ENCODE data around the gene DEFB110.

The DEFB110 gene

GRCh38 chr6:50021894-50022293 lies at the start of gene DEFB110:
Gene DEFB110 (minus strand): TSS chr6:50021994. CDS start chr6:50021935, 59 bp downstream.
- no peak for DNase-seq

- DNase-seq, result no peak
Measured at GRCh38 chr6:50070101-50070500, 48.3 kb upstream of the DEFB110 start.

- no peak for DNase-seq
Measured at GRCh38 chr6:50062051-50062450, 40.3 kb upstream of the DEFB110 start.

DNA sequence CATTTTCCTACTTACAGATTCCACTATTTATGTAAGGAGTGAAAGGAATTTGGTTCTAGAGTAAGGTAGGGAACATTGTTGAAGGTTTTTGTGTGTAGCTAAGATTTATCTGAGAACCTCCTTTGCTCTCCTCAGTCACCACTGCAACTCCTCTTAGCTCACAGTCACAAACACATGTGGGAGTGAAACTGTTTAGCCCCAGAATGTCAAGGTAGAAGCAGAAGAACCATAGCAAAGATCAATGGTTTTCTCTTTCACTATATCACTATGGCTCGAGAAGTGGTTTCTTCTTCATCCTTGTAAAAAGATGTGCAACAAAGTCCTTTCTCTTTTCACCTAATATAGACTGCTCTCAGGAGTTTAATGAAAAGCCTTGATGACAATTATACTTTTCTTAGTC lies 34.4 kb upstream of the DEFB110 start:
- no peak for DNase-seq

GRCh38 chr6:50049829-50050228 lies 28.0 kb upstream of the DEFB110 start, which contains the start of gene DEFB112:
Gene DEFB112 (minus strand): TSS chr6:50049929. CDS start chr6:50049869, 60 bp downstream.
- no peak for DNase-seq

- DNase-seq, result no peak
Measured at GRCh38 chr6:50047026-50047425, 25.2 kb upstream of the DEFB110 start.

GRCh38 chr6:50030777-50031562 lies 9.2 kb upstream of the DEFB110 start:
- no peak for DNase-seq

- no peak for DNase-seq
Measured at GRCh38 chr6:50030350-50030749, 8.6 kb upstream of the DEFB110 start.

DNA sequence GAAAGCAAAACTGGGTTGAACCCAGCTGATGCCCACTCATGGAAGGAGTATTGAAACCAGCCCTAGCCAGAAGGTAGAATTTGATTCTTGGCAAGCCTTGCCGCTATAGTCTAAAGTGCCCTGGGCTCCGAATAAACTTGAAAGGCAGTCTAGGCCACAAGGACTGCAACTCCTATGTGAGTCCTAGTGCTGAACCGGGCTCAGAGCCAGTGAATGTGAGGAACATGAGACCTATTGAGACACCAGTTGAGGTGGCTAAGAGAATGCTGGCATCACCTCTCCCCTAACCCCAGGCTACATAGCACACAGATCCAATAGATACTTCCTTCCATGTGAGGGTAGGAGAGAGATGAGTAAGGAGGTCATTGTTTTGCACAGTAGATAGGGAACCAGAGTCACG lies 3.5 kb upstream of the DEFB110 start:
- DNase-seq, result no peak

DNA sequence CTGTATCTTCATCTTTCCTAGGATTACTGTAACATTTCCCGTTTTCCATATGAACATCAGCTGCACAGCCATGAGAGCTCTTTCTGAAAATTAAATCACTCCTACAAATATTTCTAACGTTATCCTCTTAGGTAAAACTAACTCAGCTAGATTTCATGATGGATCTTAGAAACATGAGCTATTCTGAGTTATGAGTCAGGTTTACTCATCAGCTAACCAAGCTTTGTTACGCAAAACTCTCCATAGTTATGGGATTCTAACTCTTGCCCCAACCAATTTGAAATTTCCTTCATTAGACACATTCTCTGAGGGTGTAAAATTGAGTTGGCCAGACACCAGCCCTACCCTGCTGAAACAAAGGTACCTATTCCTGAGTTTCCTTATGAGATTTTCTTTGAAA lies 14.0 kb downstream of the DEFB110 start:
- no peak for DNase-seq

DNA sequence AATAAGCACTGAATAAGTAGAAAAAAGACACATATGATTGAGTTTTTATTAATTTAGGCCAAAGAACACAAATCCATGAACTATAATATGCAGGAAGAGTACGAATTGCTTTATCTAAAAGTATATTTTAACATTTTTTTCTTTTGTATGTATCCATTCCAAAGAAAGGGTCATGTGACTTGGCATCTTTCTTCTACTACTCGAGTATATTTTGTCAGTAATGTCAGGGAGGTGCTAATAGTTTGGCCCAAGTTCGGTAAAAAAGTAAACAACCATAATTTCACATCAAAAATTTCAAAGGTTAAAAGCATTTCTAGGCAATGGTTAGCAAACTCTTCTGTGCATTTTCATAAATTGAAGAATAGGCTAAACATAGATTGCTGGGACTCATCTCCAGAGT lies 18.7 kb downstream of the DEFB110 start:
- no peak for DNase-seq

DNA sequence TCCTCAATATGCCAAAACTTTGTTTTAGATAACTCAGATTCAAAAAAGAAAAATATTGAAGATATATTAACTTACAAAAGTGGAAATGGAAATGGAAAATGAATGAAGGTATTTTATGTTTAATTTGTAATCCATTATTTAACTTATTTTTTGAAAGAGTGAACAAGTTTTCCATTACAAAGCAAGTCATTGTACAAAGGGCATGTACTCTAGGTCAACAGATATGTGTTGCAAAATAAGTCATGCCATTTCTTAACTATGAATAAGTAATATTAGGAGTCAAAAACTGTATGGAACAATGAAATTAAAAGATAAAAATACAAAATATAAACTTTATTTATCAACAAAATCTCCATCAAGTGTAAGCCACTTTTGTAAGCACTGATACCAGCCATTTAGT lies 26.5 kb downstream of the DEFB110 start:
- DNase-seq, result no peak

DNA sequence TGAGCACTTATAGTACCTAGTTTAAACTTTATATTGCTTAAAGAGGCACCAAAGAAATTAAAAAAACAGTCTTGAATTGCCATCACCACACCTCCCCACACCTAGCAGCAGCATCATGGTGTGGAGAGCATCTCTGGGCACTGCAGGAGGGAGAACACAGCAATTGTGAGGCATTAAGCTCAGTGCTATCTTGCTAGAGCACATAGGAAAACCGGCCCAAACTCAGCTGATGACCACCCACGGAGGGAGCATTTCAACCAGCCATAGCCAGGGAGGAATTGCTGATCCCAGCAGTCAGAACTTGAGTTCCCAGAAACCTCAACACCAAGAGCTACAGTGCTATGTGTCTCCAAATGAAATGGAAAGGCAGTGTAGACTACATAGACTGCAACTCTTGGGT lies 32.9 kb downstream of the DEFB110 start:
- DNase-seq, result no peak

DNA sequence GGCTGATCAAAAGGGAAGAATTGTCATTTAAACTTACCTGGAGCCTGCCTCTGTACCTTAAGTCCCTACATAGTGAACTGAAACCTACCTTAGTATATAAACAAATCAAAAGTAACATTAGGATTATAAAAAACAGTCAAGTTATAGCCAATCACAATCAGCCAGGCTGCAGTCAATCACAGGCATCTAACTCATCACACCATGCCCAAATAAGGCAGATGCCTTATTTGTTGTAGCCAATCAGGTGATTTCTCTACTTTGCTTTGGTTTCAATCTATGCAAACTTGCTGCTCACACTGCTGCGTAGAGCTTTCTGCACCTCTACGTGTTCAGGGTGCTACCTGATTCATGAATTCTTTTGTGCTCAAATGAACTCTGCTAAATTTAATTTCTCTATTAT lies 34.0 kb downstream of the DEFB110 start:
- DNase-seq, result no peak

- no peak for DNase-seq
Measured at GRCh38 chr6:49986551-49986950, 35.2 kb downstream of the DEFB110 start.

GRCh38 chr6:49982046-49982445 lies 39.7 kb downstream of the DEFB110 start:
- no peak for DNase-seq

- DNase-seq, result no peak
Measured at GRCh38 chr6:49980898-49981297, 40.9 kb downstream of the DEFB110 start.

GRCh38 chr6:49979584-49979983 lies 42.2 kb downstream of the DEFB110 start:
- DNase-seq, result no peak

DNA sequence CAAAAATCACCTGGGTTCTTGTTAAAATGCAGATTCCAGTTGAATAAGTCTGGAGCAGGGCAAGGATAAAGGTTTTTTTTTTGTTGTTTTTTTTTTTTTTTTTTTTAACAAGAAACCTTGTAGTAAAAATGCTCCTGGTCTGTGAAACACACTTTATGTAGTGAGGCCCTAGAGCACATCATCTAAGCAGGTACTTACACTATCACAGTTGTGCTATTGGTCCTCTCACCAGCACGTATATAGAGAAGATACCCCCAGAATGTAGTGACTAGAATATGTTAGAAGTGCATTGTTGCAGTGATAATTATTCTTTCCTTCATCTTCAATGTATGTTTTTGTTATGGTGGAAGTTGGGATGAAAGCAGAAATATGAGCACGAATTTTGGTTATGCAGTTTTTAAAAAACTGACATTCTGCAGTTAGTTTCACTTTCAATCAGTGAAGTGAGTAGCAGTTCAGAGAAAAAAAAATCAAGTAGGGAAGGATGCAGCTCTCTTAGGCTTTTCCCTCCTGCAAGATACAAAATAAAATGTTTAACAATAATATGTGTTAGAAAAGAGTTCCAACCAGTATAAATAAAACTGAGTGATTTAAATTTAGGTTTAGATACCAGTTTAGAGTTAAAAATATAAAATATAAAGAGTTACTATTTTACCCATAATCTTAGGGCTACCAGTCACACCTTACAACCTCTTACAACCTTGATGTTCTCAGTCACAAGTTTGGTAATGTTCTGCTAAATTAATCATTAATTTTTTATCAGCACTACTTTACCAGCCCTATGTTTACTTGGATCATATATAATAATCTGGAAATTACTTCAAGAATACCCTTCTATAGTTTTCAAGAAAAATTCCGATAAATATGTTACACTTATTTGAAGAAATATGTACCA lies 43.2 kb downstream of the DEFB110 start:
- no peak for DNase-seq

GRCh38 chr6:49969605-49970004 lies 52.2 kb downstream of the DEFB110 start, which contains the start of gene DEFB113:
Gene DEFB113 (minus strand): TSS chr6:49969625. CDS start chr6:49969625, 0 bp downstream.
- no peak for DNase-seq

Measured in kidney glomerular epithelial cell (primary cell).